ENCODE data around the gene SCAF1.

Gene SCAF1

GRCh38 chr19:49669516-49669915 is 27.5 kb downstream of the SCAF1 start:
- no peak for DNase-seq

GRCh38 chr19:49672131-49672919 is 30.3 kb downstream of the SCAF1 start:
- peak; percentile 93 for DNase-seq

GRCh38 chr19:49676136-49676783 is 34.3 kb downstream of the SCAF1 start:
- DNase-seq = peak; percentile 95

GRCh38 chr19:49676784-49677230 is 34.8 kb downstream of the SCAF1 start:
- DNase-seq = peak; percentile 100

- DNase-seq = peak; percentile 86
Measured at GRCh38 chr19:49677231-49677900, 35.4 kb downstream of the SCAF1 start, which contains the start of gene PRMT1. Gene PRMT1, plus strand, starts transcription at chr19:49677271. Its CDS starts 10 bp downstream, at chr19:49677281.

- DNase-seq = peak; percentile 96
Measured at GRCh38 chr19:49677901-49678674, 36.1 kb downstream of the SCAF1 start.

- DNase-seq = peak; percentile 91
Measured at GRCh38 chr19:49678985-49679770, 37.2 kb downstream of the SCAF1 start.

GRCh38 chr19:49679771-49680413 is 37.9 kb downstream of the SCAF1 start:
- peak; percentile 93 for DNase-seq

- DNase-seq = peak; percentile 98
Measured at GRCh38 chr19:49680421-49681351, 38.7 kb downstream of the SCAF1 start.

- no peak for DNase-seq
Measured at GRCh38 chr19:49681830-49682229, 39.8 kb downstream of the SCAF1 start.

- DNase-seq = no peak
Measured at GRCh38 chr19:49682274-49682673, 40.3 kb downstream of the SCAF1 start.

- DNase-seq = no peak
Measured at GRCh38 chr19:49683814-49684250, 41.8 kb downstream of the SCAF1 start.

- DNase-seq = peak; percentile 46
Measured at GRCh38 chr19:49684251-49684982, 42.4 kb downstream of the SCAF1 start.

GRCh38 chr19:49684983-49685553 is 43.1 kb downstream of the SCAF1 start:
- no peak for DNase-seq

GRCh38 chr19:49685845-49686332 is 43.9 kb downstream of the SCAF1 start:
- no peak for DNase-seq

GRCh38 chr19:49686503-49687088 is 44.6 kb downstream of the SCAF1 start:
- DNase-seq = no peak

GRCh38 chr19:49687150-49687549 is 45.1 kb downstream of the SCAF1 start:
- no peak for DNase-seq

- peak; percentile 42 for DNase-seq
Measured at GRCh38 chr19:49687566-49688316, 45.7 kb downstream of the SCAF1 start.
